Tibial nerve (tissue), 4 donors: Measurements from ENCODE around the gene CEP20. TPM values are rescaled to one million over a fixed set of nuclear protein-coding genes. Genes with fewer than 3 reads are reported as not detected.

Source experiments
- DNase-seq, 2 donors: peaks; one replicate each; pipeline ENCODE4 v3.0.0-alpha.2; 2019; ENCODE audit warnings: low spot score in 2 of 2
- H3K27ac ChIP-seq, 4 donors: fragments of 200-600 bp; sonication (generic) in 3 of 4; one replicate each; pipeline ENCODE4 v1.5.1; 2017 to 2019; ENCODE audit warnings: mild to moderate bottlenecking in 1 of 4
- H3K27me3 ChIP-seq, 2 donors: fragments of 200-600 bp; sonication (generic) in 1 of 2; one replicate each; pipeline versions ENCODE4 v1.5.1 to v1.6.0; 2017 to 2019
- H3K36me3 ChIP-seq, 3 donors: fragments of 200-600 bp; sonication (generic); one replicate each; pipeline ENCODE4 v1.5.1; 2018 to 2019
- H3K4me1 ChIP-seq, 4 donors: fragments of 200-600 bp; sonication (generic) in 3 of 4; one replicate each; pipeline ENCODE4 v1.5.1; 2017 to 2019
- H3K4me3 ChIP-seq, 4 donors: fragments of 200-600 bp; sonication (generic) in 3 of 4; one replicate each; pipeline ENCODE4 v1.5.1; 2017 to 2019; ENCODE audit warnings: mild to moderate bottlenecking in 1 of 4, moderate library complexity in 1 of 4
- H3K9me3 ChIP-seq, 4 donors: fragments of 200-600 bp; sonication (generic) in 3 of 4; one replicate each; pipeline ENCODE4 v1.5.1; 2017 to 2019
- EP300 ChIP-seq, 2 donors: sonication (generic); formaldehyde crosslinking; IDR thresholded peaks; one replicate each; pipeline ENCODE4 v1.6.1; 2017; ENCODE audit warnings: antibody characterized with exemption in 2 of 2, mild to moderate bottlenecking in 1 of 2
- POLR2A ChIP-seq, 2 donors: fragments of 450-650 bp; IDR thresholded peaks; one replicate each; pipeline ENCODE4 v1.6.1; 2017; ENCODE audit warnings: antibody characterized with exemption in 2 of 2, mild to moderate bottlenecking in 2 of 2, moderate library complexity in 2 of 2
- WGBS, 2 donors: methylation state at CpG; one replicate each; pipeline ENCODE4 v1.1.5; 2018; 5-methylcytosine and 5-hydroxymethylcytosine counted together
- total RNA-seq, 4 donors: library from RNA; depleted of rRNA; stranded (reverse); fragments of >200 nt; gene quantifications; one replicate each; pipeline ENCODE4 v1.1.0, GENCODE V29; 2016
- TF ChIP-seq, protein P1 (sequence below), 5 experiments: fragments of 200-600 bp in 3 of 5; fragments of 450-650 bp in 2 of 5; sonication (generic) in 3 of 5; IDR thresholded peaks; one replicate each; pipeline ENCODE4 v1.5.1; 2016 to 2019; ENCODE audit warnings: antibody characterized with exemption in 5 of 5, mild to moderate bottlenecking in 3 of 5, moderate library complexity in 2 of 5

Gene CEP20
- total RNA-seq, 4 donors from 2014 or later, result 23.7 to 42.0 (median 25.0) TPM

- H3K4me3 ChIP-seq, result peak overlapping the region in 3 of 4 donors; percentile 90 to 97 (median 96)
- H3K27ac ChIP-seq, result no peak overlapping the region
These were observed 1.1 kb downstream of the CEP20 start for GRCh38 chr16:15887283-15887682.

DNA sequence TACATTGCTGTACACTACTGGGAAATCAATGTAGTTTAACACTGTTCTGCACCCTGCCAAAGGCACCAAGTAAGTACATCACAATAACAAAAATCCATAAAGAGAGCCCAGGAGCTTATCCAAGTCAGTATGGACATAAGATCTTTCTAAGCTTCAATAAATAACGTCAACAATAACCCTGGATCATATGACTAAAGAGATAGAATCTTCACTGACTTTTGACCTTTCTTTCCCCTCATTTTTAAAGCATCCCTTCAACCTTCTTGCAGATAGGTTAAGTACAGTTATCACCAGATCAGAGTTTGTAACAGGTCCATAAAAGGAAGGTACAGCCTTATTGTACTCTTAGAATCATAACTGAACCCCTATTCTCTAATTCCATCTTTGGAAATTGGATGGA lies 2.3 kb downstream of the CEP20 start:
- Histone ChIP-seq H3K27ac (no peak overlapping the region), H3K4me1 (peaks cover 0 to 31% (median 12%) of the 10 kb centered on the region in 4 donors)
- 34 to 62% methylated on average over 1 of the region's 1 CpG for WGBS, 2 donors

More at GRCh38 chr16:15887283-15887682, 1.1 kb downstream of the CEP20 start:
- peaks cover 0 to 31% (median 12%) of the 10 kb centered on the region in 4 donors for H3K4me1 ChIP-seq
- H3K9me3 ChIP-seq, result no peaks in the 10 kb centered on the region
- no peak for DNase-seq
- H3K27me3 ChIP-seq, result no peaks in the 10 kb centered on the region
- WGBS, 2 donors, result 82 to 90% methylated on average over 4 of the region's 4 CpGs
- peaks cover 0 to 16% (median 1%) of the 10 kb centered on the region in 3 donors for H3K36me3 ChIP-seq
- TF ChIP-seq, protein P1, sequence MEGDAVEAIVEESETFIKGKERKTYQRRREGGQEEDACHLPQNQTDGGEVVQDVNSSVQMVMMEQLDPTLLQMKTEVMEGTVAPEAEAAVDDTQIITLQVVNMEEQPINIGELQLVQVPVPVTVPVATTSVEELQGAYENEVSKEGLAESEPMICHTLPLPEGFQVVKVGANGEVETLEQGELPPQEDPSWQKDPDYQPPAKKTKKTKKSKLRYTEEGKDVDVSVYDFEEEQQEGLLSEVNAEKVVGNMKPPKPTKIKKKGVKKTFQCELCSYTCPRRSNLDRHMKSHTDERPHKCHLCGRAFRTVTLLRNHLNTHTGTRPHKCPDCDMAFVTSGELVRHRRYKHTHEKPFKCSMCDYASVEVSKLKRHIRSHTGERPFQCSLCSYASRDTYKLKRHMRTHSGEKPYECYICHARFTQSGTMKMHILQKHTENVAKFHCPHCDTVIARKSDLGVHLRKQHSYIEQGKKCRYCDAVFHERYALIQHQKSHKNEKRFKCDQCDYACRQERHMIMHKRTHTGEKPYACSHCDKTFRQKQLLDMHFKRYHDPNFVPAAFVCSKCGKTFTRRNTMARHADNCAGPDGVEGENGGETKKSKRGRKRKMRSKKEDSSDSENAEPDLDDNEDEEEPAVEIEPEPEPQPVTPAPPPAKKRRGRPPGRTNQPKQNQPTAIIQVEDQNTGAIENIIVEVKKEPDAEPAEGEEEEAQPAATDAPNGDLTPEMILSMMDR (IDR thresholded peaks at IDR 0.05), result no peak
- no peak for TF ChIP-seq POLR2A (IDR thresholded peaks at IDR 0.05)
- no peak for TF ChIP-seq EP300 (IDR thresholded peaks at IDR 0.05)

DNA sequence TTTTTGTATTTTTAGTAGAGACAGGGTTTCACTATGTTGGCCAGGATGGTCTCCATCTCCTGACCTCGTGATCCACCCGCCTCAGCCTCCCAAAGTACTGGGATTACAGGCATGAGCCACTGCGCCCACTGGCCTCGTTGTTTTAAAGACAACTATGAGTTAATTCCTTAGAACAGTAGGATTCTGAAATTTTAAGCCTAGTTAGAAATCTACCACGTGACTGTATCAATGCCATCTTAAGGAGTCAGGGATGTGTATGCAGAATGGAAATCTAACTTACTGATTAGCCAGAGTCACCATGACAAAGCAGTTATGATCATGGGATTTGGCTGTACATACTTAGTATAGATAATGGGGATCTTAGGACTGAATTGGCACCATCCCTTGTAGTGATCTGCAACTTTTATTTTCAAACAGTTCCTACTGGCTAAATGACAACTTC lies 2.8 kb downstream of the CEP20 start:
- WGBS, 2 donors, result 90 to 91% methylated on average over 5 of the region's 5 CpGs
- peaks cover 0 to 26% (median 7%) of the 10 kb centered on the region in 3 donors for H3K36me3 ChIP-seq
- no peak overlapping the region for H3K4me3 ChIP-seq
- H3K9me3 ChIP-seq, result no peaks in the 10 kb centered on the region
- H3K4me1 ChIP-seq, result peaks cover 0 to 31% (median 12%) of the 10 kb centered on the region in 4 donors
- H3K27ac ChIP-seq, result no peak overlapping the region
- H3K27me3 ChIP-seq, result no peaks in the 10 kb centered on the region
- DNase-seq, result no peak
- TF ChIP-seq EP300 (IDR thresholded peaks at IDR 0.05), result no peak
- TF ChIP-seq POLR2A (IDR thresholded peaks at IDR 0.05), result no peak
- TF ChIP-seq, protein P1 (IDR thresholded peaks at IDR 0.05), result no peak

More for the DNA sequence above, 2.3 kb downstream of the CEP20 start:
- no peak overlapping the region for H3K4me3 ChIP-seq
- no peak for DNase-seq
- TF ChIP-seq POLR2A (IDR thresholded peaks at IDR 0.05) (no peak), EP300 (IDR thresholded peaks at IDR 0.05) (no peak)
- TF ChIP-seq, protein P1 (IDR thresholded peaks at IDR 0.05), result no peak
- no peaks in the 10 kb centered on the region for H3K9me3 ChIP-seq
- no peaks in the 10 kb centered on the region for H3K27me3 ChIP-seq
- peaks cover 0 to 26% (median 7%) of the 10 kb centered on the region in 3 donors for H3K36me3 ChIP-seq

DNA sequence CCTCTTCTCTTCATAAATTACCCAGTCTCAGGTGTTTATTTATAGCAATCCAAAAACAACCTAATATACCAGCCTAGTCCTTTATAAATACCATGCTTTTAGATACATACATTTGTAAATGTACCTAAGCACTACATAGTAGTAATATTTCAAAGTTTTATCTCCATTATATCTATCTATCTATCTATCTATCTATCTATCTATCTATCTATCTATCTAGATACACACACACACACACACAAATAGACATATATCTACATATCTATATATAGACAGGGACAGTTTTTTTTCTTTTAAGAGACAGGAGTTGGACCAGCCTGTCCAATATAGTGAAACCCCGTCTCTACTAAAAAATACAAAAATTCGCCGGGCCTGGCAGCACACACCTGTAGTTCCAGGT lies 5.8 kb downstream of the CEP20 start:
- no peak for DNase-seq
- 86 to 96% methylated on average over 3 of the region's 3 CpGs for WGBS, 2 donors
- Histone ChIP-seq H3K9me3 (no peaks in the 10 kb centered on the region), H3K27ac (no peak overlapping the region), H3K4me1 (peaks cover 0 to 36% (median 6%) of the 10 kb centered on the region in 4 donors), H3K27me3 (no peaks in the 10 kb centered on the region), H3K36me3 (peaks cover 0 to 35% (median 7%) of the 10 kb centered on the region in 3 donors), H3K4me3 (no peak overlapping the region)
- TF ChIP-seq EP300 (IDR thresholded peaks at IDR 0.05) (no peak), POLR2A (IDR thresholded peaks at IDR 0.05) (no peak)
- TF ChIP-seq, protein P1 (IDR thresholded peaks at IDR 0.05), result no peak

DNA sequence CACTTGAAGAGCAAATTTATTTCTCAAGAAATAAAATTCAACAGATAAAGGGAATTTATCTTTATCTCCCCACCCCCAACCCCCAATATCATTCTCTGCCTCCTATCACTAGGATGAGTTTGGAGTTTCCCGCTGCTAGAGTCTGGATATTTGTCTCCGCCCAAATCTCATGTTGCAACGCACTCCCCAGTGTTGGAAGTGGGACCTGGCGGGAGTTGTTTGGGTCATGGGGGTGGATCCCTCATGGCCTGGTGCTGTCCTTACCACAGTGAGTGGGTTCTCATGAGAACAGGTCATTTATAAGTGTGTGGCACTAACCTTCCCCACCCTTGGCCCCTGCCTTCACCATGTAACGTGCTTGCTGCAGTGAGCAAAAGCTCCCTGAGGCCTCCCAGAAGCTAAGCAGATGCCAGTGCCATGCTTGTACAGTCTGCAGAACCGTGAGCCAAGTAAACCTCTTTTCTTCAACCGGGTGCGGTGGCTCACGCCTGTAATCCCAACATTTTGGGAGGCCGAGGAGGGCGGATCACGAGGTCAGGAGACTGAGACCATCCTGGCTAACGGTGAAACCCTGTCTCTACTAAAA lies 6.5 kb downstream of the CEP20 start:
- Histone ChIP-seq H3K27me3 (no peaks in the 10 kb centered on the region), H3K36me3 (peaks cover 0 to 42% (median 7%) of the 10 kb centered on the region in 3 donors), H3K4me1 (peaks cover 0 to 30% (median 0%) of the 10 kb centered on the region in 4 donors), H3K4me3 (no peak overlapping the region), H3K27ac (no peak overlapping the region), H3K9me3 (no peaks in the 10 kb centered on the region)
- 90 to 97% methylated on average over 13 of the region's 13 CpGs for WGBS, 2 donors
- TF ChIP-seq POLR2A (IDR thresholded peaks at IDR 0.05) (no peak), EP300 (IDR thresholded peaks at IDR 0.05) (no peak)
- TF ChIP-seq, protein P1 (IDR thresholded peaks at IDR 0.05), result no peak
- DNase-seq, result no peak
